ENCODE measurements around the gene COL17A1. TPM values are rescaled to one million over a fixed set of nuclear protein-coding genes. Genes with fewer than 3 reads are reported as not detected.

The COL17A1 gene
- polyA plus RNA-seq, 1 donor (not counting 4 experiments of a cell fraction or from before 2014, with no cell fraction given) = 2,386 TPM

DNA sequence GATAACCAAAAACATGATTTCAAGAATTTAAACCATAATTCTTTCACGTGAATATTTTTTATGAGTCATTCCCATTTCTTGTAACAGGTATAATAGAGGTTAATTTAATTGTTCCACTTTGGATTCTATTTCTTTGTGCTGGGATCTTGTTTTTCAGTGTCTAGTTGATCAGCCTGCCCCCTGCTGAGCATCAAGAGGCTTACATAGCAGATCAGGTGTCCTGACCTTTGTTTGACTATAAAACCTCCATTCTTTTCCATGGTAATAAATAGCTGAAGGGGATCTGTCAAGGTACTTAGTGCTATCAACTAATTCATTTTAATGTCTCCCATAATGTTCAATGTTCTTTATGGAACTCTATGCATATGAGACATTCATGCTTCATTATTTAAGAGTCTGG lies 4.9 kb downstream of the COL17A1 start:
- Histone ChIP-seq H3K4me3 (ENCODE audit: control insufficient read depth in 2 of 3, extremely low read depth in 1 of 3, insufficient read depth in 2 of 3, low read depth in 1 of 3, low read length in 3 of 3) (no peak overlapping the region), H3K4me2 (ENCODE audit: control insufficient read depth, extremely low read depth, insufficient read depth, low read depth, low read length) (peak overlapping the region; percentile 96), H3K4me1 (ENCODE audit: control insufficient read depth, extremely low read depth, insufficient read depth, low read length) (peaks cover 24% of the 10 kb centered on the region), H3K27ac (ENCODE audit: control insufficient read depth, insufficient read depth, low read length) (peak overlapping the region; percentile 99), H3K36me3 (ENCODE audit: control insufficient read depth in 2 of 2, extremely low read depth in 1 of 2, insufficient read depth in 2 of 2, low read length in 2 of 2) (peaks cover 21 to 71% of the 10 kb centered on the region in 2 experiments), H3K27me3 (ENCODE audit: control insufficient read depth, extremely low read depth, insufficient read depth, low read length) (no peaks in the 10 kb centered on the region), H3K9ac (ENCODE audit: control insufficient read depth, extremely low read depth, insufficient read depth, low read length) (no peak overlapping the region), H4K20me1 (ENCODE audit: control insufficient read depth, extremely low read depth, insufficient read depth, low read length) (peaks cover 17% of the 10 kb centered on the region), H3K9me1 (ENCODE audit: control insufficient read depth, extremely low read depth, insufficient read depth, low read length) (no peaks in the 10 kb centered on the region), H3K9me3 (ENCODE audit: control insufficient read depth, low read depth, low read length) (no peaks in the 10 kb centered on the region), H2AFZ (ENCODE audit: control insufficient read depth, low read length) (no peak overlapping the region), H3K79me2 (ENCODE audit: control insufficient read depth, insufficient read depth, low read length) (peaks cover 92% of the 10 kb centered on the region)
- TF ChIP-seq CTCF (optimal IDR thresholded peaks at IDR 0.05 in 1 of 3, IDR thresholded peaks at IDR 0.05 in 1 of 3, conservative IDR thresholded peaks at IDR 0.05 in 1 of 3; ENCODE audit: extremely low read depth in 1 of 3, insufficient read depth in 2 of 3, low read length in 3 of 3) = peak; percentile 44 to 54 (median 46)
- TF ChIP-seq EZH2 (IDR thresholded peaks at IDR 0.05; ENCODE audit: low read length) = no peak
- peak; percentile 61 for FAIRE-seq
- dilution Hi-C loops (cut with MboI; ENCODE audit: extremely low pct_ligation_motif_present, low sequenced_read_pairs) = no loop called here
- no peak for DNase-seq (ENCODE audit: low read depth, low spot score)

- H3K79me2 ChIP-seq (ENCODE audit: control insufficient read depth, insufficient read depth, low read length) = peaks cover 85% of the 10 kb centered on the region
- peaks cover 45 to 87% of the 10 kb centered on the region in 2 experiments for H3K36me3 ChIP-seq (ENCODE audit: control insufficient read depth in 2 of 2, extremely low read depth in 1 of 2, insufficient read depth in 2 of 2, low read length in 2 of 2)
- no peak overlapping the region for H3K27ac ChIP-seq (ENCODE audit: control insufficient read depth, insufficient read depth, low read length)
- no peaks in the 10 kb centered on the region for H3K9me1 ChIP-seq (ENCODE audit: control insufficient read depth, extremely low read depth, insufficient read depth, low read length)
- H3K4me1 ChIP-seq (ENCODE audit: control insufficient read depth, extremely low read depth, insufficient read depth, low read length) = peaks cover 24% of the 10 kb centered on the region
- no peak overlapping the region for H3K4me3 ChIP-seq (ENCODE audit: control insufficient read depth in 2 of 3, extremely low read depth in 1 of 3, insufficient read depth in 2 of 3, low read depth in 1 of 3, low read length in 3 of 3)
- H4K20me1 ChIP-seq (ENCODE audit: control insufficient read depth, extremely low read depth, insufficient read depth, low read length) = peaks cover 17% of the 10 kb centered on the region
- H3K9me3 ChIP-seq (ENCODE audit: control insufficient read depth, low read depth, low read length) = no peaks in the 10 kb centered on the region
- TF ChIP-seq EZH2 (IDR thresholded peaks at IDR 0.05; ENCODE audit: low read length) (no peak), CTCF (optimal IDR thresholded peaks at IDR 0.05 in 1 of 3, IDR thresholded peaks at IDR 0.05 in 1 of 3, conservative IDR thresholded peaks at IDR 0.05 in 1 of 3; ENCODE audit: extremely low read depth in 1 of 3, insufficient read depth in 2 of 3, low read length in 3 of 3) (no peak)
- H3K27me3 ChIP-seq (ENCODE audit: control insufficient read depth, extremely low read depth, insufficient read depth, low read length) = no peaks in the 10 kb centered on the region
- FAIRE-seq (no peak), DNase-seq (ENCODE audit: low read depth, low spot score) (no peak)
- H2AFZ ChIP-seq (ENCODE audit: control insufficient read depth, low read length) = no peak overlapping the region
- H3K9ac ChIP-seq (ENCODE audit: control insufficient read depth, extremely low read depth, insufficient read depth, low read length) = no peak overlapping the region
- no peak overlapping the region for H3K4me2 ChIP-seq (ENCODE audit: control insufficient read depth, extremely low read depth, insufficient read depth, low read depth, low read length)
- dilution Hi-C loops (cut with MboI; ENCODE audit: extremely low pct_ligation_motif_present, low sequenced_read_pairs) = no loop called here
Measured at GRCh38 chr10:104077663-104078151, 8.0 kb downstream of the COL17A1 start.
